ENCODE results near the gene ATXN7L1. TPM values are rescaled to one million over a fixed set of nuclear protein-coding genes. Genes with fewer than 3 reads are reported as not detected.

Gene ATXN7L1
- total RNA-seq, 1 donor from 2014 or later, result 16.2 TPM

DNA sequence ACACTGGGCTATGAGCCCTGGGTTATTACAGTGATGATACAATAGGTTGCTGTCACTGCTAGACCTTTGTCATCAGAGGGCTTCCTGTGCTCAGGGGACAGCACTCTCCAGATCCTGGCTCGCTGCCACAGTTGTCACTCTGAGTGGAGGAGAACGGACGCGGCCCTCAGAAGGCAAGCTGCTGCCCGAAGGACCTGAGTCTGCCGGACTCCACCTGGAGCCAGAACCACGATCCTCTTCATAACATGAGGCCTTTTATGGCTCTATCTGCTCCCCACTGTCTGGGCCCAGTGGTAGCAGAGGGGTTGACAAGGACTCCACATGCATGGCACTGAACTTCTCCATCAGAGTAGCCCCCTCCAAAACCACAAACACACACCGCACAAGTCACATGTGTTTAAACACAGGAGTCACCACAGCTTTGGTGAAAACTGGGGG is 200.4 kb downstream of the ATXN7L1 start:
- Histone ChIP-seq H3K27ac (no peak overlapping the region), H3K27me3 (no peaks in the 10 kb centered on the region), H3K4me3 (no peak overlapping the region), H3K9me3 (no peaks in the 10 kb centered on the region), H3K4me1 (peaks cover 75% of the 10 kb centered on the region), H3K36me3 (no peaks in the 10 kb centered on the region)
- no peak for TF ChIP-seq POLR2AphosphoS5 (IDR thresholded peaks at IDR 0.05; ENCODE audit: insufficient read depth in 1 of 2, low read depth in 1 of 2)
- DNase-seq (ENCODE audit: extremely low spot score in 2 of 2), result no peak
- intact Hi-C loops (cut with DNase I), result no loop called here

DNA sequence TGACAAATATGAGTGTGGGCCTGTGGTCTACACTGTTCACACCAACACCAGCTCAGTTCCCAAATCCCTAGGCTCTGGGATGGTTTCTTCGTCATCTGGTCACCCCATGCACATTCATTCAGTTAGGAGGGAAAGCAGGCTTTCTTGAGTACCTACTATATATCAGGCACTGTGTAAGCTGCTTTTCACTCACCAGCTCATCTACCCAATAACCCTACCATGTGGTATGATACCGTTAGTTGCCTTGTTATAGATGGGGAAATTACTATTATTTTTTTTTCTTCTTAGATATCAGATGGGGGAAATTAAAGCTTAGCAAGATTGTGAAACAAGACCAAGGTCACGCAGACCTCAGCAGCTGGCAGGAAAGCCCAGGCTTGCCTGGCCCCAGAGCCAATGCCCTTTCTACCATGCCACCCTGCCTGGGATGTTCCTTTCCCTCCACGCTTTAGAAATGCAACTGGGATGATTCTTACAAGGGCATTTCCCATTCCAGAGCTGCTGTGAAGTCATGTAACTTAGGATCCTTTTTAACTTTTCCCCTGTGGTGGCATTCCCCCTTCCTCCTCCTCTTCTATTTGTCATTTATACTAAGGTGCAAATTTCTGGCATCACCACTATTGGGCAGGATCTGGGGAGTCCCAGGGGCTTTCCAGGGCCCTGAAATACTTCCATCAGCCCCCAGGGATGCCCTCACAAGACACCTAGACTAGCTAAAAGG is 202.0 kb downstream of the ATXN7L1 start:
- no peak for DNase-seq (ENCODE audit: extremely low spot score in 2 of 2)
- Histone ChIP-seq H3K27me3 (no peaks in the 10 kb centered on the region), H3K36me3 (no peaks in the 10 kb centered on the region), H3K4me1 (peaks cover 60% of the 10 kb centered on the region), H3K9me3 (no peaks in the 10 kb centered on the region), H3K4me3 (no peak overlapping the region), H3K27ac (no peak overlapping the region)
- TF ChIP-seq, protein P1, sequence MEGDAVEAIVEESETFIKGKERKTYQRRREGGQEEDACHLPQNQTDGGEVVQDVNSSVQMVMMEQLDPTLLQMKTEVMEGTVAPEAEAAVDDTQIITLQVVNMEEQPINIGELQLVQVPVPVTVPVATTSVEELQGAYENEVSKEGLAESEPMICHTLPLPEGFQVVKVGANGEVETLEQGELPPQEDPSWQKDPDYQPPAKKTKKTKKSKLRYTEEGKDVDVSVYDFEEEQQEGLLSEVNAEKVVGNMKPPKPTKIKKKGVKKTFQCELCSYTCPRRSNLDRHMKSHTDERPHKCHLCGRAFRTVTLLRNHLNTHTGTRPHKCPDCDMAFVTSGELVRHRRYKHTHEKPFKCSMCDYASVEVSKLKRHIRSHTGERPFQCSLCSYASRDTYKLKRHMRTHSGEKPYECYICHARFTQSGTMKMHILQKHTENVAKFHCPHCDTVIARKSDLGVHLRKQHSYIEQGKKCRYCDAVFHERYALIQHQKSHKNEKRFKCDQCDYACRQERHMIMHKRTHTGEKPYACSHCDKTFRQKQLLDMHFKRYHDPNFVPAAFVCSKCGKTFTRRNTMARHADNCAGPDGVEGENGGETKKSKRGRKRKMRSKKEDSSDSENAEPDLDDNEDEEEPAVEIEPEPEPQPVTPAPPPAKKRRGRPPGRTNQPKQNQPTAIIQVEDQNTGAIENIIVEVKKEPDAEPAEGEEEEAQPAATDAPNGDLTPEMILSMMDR (IDR thresholded peaks at IDR 0.05), result no peak
- TF ChIP-seq POLR2AphosphoS5 (IDR thresholded peaks at IDR 0.05; ENCODE audit: insufficient read depth in 1 of 2, low read depth in 1 of 2) (no peak), POLR2A (IDR thresholded peaks at IDR 0.05) (no peak)
- intact Hi-C loops (cut with DNase I), result no loop called here

DNA sequence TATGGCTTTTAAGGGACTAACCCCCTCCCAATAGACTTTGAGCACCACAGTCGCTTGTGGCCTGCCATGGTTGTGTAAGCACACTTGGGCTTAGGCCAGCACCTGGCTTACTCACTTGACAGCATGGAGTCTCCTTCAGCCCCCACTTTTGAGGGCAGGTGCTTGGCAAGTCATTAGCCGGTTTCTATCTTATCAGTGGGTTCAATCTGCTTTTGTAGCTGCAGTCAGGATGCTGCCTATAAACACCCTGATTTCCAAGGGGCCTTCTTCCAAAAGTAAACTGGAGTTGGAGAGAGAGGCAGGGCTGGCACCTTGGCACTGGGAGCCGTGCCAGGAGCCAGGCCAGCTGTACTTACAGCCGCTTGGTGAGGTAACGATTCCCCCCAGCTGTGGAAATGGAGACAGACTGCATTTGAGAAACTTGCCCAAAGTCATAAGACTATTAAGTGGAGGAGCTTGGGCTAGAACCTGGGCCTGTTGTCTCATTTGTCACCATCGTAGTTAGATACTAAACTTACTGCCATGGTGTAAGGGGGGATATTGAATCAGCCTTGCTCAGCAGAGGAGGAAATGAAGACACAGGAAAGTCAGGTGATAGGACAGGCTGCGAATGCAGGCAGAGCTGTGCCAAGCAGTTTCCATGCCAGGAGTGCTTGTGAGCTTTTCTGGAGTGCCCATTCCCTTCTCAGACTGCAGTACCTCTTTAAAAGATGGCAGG is 202.9 kb downstream of the ATXN7L1 start:
- H3K4me1 ChIP-seq, result peaks cover 52% of the 10 kb centered on the region

DNA sequence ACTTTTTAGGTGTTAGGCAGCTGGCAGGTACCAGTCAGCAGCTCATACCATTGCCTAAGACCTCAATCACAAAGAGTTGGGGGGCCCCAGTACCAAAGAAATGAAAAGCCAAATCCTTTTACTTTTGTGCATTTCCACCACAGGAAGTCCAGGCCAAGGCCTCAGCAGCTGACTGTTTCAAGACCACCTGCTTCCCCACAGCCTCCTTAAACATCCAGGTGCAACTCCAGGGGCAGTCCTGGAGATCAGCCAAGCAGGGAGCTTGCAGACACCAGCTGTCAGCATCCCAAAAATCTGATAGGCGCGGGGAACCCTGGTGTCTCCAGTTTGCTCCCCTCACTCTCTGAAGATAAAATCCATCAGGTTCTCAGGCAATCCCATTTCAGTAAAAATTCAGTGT is 203.6 kb downstream of the ATXN7L1 start:
- no peak for DNase-seq (ENCODE audit: extremely low spot score in 2 of 2)
- H3K27me3 ChIP-seq, result no peaks in the 10 kb centered on the region
- peaks cover 44% of the 10 kb centered on the region for H3K4me1 ChIP-seq
- TF ChIP-seq, protein P1 (IDR thresholded peaks at IDR 0.05), result no peak
- TF ChIP-seq POLR2A (IDR thresholded peaks at IDR 0.05) (no peak), POLR2AphosphoS5 (IDR thresholded peaks at IDR 0.05; ENCODE audit: insufficient read depth in 1 of 2, low read depth in 1 of 2) (no peak)
- intact Hi-C loops (cut with DNase I), result no loop called here
- no peak overlapping the region for H3K27ac ChIP-seq
- H3K36me3 ChIP-seq, result no peaks in the 10 kb centered on the region
- no peak overlapping the region for H3K4me3 ChIP-seq
- H3K9me3 ChIP-seq, result no peaks in the 10 kb centered on the region

More for the DNA sequence above, 202.9 kb downstream of the ATXN7L1 start:
- TF ChIP-seq POLR2A (IDR thresholded peaks at IDR 0.05) (no peak), POLR2AphosphoS5 (IDR thresholded peaks at IDR 0.05; ENCODE audit: insufficient read depth in 1 of 2, low read depth in 1 of 2) (no peak)
- TF ChIP-seq, protein P1 (IDR thresholded peaks at IDR 0.05), result no peak
- Histone ChIP-seq H3K4me3 (no peak overlapping the region), H3K27me3 (no peaks in the 10 kb centered on the region), H3K27ac (no peak overlapping the region), H3K9me3 (no peaks in the 10 kb centered on the region), H3K36me3 (no peaks in the 10 kb centered on the region)
- no peak for DNase-seq (ENCODE audit: extremely low spot score in 2 of 2)
- intact Hi-C loops (cut with DNase I), result no loop called here

DNA sequence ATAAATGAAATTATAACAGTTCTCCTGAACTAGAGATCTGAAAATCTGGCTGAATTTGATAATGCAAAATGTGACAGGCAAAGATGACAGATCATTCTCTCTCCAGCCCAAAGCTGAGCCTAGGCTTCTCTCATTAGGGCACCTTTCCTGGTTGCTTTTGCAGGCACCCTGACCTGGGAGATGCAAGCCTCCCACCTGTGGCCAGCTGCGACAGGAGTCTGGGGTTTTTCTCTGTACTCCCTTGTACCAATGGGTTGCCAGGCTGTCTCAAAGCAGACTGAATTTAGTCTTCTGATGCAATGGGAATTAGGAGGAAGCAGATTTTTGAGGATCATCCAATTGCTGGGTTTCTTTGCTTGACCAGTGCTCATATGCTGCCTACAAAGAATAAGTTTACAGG is 210.1 kb downstream of the ATXN7L1 start:
- intact Hi-C loops (cut with DNase I), result no loop called here
- peaks cover 0 to 21% of the 10 kb centered on the region in 2 donors for H3K36me3 ChIP-seq
- no peak overlapping the region for H3K4me3 ChIP-seq
- no peaks in the 10 kb centered on the region for H3K9me3 ChIP-seq
- H3K27me3 ChIP-seq, result no peaks in the 10 kb centered on the region
- no peak for TF ChIP-seq POLR2AphosphoS5 (IDR thresholded peaks at IDR 0.05; ENCODE audit: insufficient read depth in 1 of 2, low read depth in 1 of 2)
- TF ChIP-seq, protein P1 (IDR thresholded peaks at IDR 0.05), result no peak
- TF ChIP-seq POLR2A (IDR thresholded peaks at IDR 0.05), result no peak
- no peaks in the 10 kb centered on the region for H3K4me1 ChIP-seq
- no peak overlapping the region for H3K27ac ChIP-seq
- no peak for DNase-seq (ENCODE audit: extremely low spot score in 2 of 2)
